OCI-LY7 (cell line): ENCODE data around the gene ARVCF.

Experiments
- CTCF ChIP-seq: fragments of 200-600 bp; sonication (generic); conservative IDR thresholded peaks from 2 replicates; pipeline ENCODE4 v1.5.1; 2014; ENCODE audit warnings: mild to moderate bottlenecking, antibody characterized with exemption, low read length, moderate library complexity, mixed read lengths
- EZH2phosphoT487 ChIP-seq: fragments of 200-600 bp; sonication (generic); IDR thresholded peaks from 2 replicates; pipeline ENCODE4 v1.6.1; 2018; ENCODE audit warnings: low read depth, borderline replicate concordance, mild to moderate bottlenecking, mixed run types, antibody characterized with exemption, low read length, moderate library complexity, mixed read lengths

GRCh38 chr22:20024225-20024624, 7.6 kb upstream of the ARVCF start:
- TF ChIP-seq CTCF (no peak), EZH2phosphoT487 (no peak)
